Loucy (cell line): ENCODE data around the gene ALKBH5.

ENCODE experiments used
- H2AFZ ChIP-seq: fragments of 200-600 bp; sonication (generic); 2 replicates; pipeline ENCODE4 v1.6.0; 2016; ENCODE audit warnings: antibody characterized with exemption, mild to moderate bottlenecking, low read length, moderate library complexity
- H3F3A ChIP-seq: fragments of 200-600 bp; 2 replicates; pipeline ENCODE4 v1.6.0; 2016; ENCODE audit warnings: antibody characterized with exemption, low read depth, mild to moderate bottlenecking
- H3K27me3 ChIP-seq: fragments of 200-600 bp; sonication (generic); 2 replicates; pipeline ENCODE4 v1.6.1; 2014; ENCODE audit warnings: low read length, mild to moderate bottlenecking; ENCODE audit not compliant: insufficient read depth, poor library complexity, severe bottlenecking
- H3K36me3 ChIP-seq: fragments of 200-600 bp; sonication (generic); 2 replicates; pipeline ENCODE4 v1.6.1; 2016; ENCODE audit warnings: low read length; ENCODE audit not compliant: insufficient read depth
- H3K4me1 ChIP-seq: fragments of 200-600 bp; sonication (generic); 2 replicates; pipeline ENCODE4 v1.5.1; 2014; ENCODE audit warnings: low read length, mild to moderate bottlenecking; ENCODE audit not compliant: insufficient read depth, poor library complexity, severe bottlenecking
- H3K4me2 ChIP-seq: fragments of 200-600 bp; sonication (generic); 2 replicates; pipeline ENCODE4 v1.6.0; 2014; ENCODE audit warnings: antibody characterized with exemption, low read length, low read depth, mild to moderate bottlenecking; ENCODE audit not compliant: poor library complexity, severe bottlenecking
- H3K4me3 ChIP-seq: fragments of 200-600 bp; sonication (generic); 2 replicates; pipeline ENCODE4 v1.5.1; 2014; ENCODE audit warnings: low read length, mild to moderate bottlenecking, mixed read lengths; ENCODE audit not compliant: poor library complexity, severe bottlenecking
- H3K79me2 ChIP-seq: fragments of 200-600 bp; sonication (generic); 2 replicates; pipeline ENCODE4 v1.6.1; 2014; ENCODE audit warnings: low read length; ENCODE audit not compliant: insufficient read depth
- H3K9ac ChIP-seq: fragments of 200-600 bp; sonication (generic); 2 replicates; pipeline ENCODE4 v1.6.0; 2014; ENCODE audit warnings: mild to moderate bottlenecking, low read depth, low read length, moderate library complexity; ENCODE audit not compliant: poor library complexity, severe bottlenecking
- H3K9me2 ChIP-seq: fragments of 200-600 bp; sonication (generic); replicated peaks from 2 replicates; pipeline ENCODE4 v1.6.1; 2016; ENCODE audit warnings: low read depth, low read length, mixed read lengths
- H3K9me3 ChIP-seq: fragments of 200-600 bp; sonication (generic); 2 replicates; pipeline ENCODE4 v1.6.1; 2014; ENCODE audit warnings: mild to moderate bottlenecking, antibody characterized with exemption, low read length, low read depth; ENCODE audit not compliant: insufficient read depth
- H4K20me1 ChIP-seq: fragments of 200-600 bp; sonication (generic); 2 replicates; pipeline ENCODE4 v1.6.0; 2014; ENCODE audit warnings: antibody characterized with exemption, low read length, mild to moderate bottlenecking; ENCODE audit not compliant: insufficient read depth, poor library complexity, severe bottlenecking
- CTCF ChIP-seq: fragments of 200-600 bp; sonication (generic); conservative IDR thresholded peaks from 2 replicates; pipeline ENCODE4 v1.5.1; 2014; ENCODE audit warnings: mild to moderate bottlenecking, antibody characterized with exemption, low read length
- EZH2phosphoT487 ChIP-seq: fragments of 200-600 bp; IDR thresholded peaks from 2 replicates; pipeline ENCODE4 v1.6.1; 2018; ENCODE audit warnings: antibody characterized with exemption, mild to moderate bottlenecking, moderate library complexity, borderline replicate concordance

The ALKBH5 gene

GRCh38 chr17:18250708-18251107 lies 67.1 kb downstream of the ALKBH5 start:
- H3K79me2 ChIP-seq, result peaks cover 1% of the 10 kb centered on the region; the same call in 1 of the 2 replicates
- no peaks in the 10 kb centered on the region for H3F3A ChIP-seq
- H3K9ac ChIP-seq, result no peak overlapping the region
- no peaks in the 10 kb centered on the region for H3K27me3 ChIP-seq
- no peak for TF ChIP-seq CTCF
- no peak for TF ChIP-seq EZH2phosphoT487
- no peak overlapping the region for H3K4me3 ChIP-seq
- peaks cover 73% of the 10 kb centered on the region; the same call in 1 of the 2 replicates for H3K36me3 ChIP-seq
- no peaks in the 10 kb centered on the region for H3K9me2 ChIP-seq
- H4K20me1 ChIP-seq, result peaks cover 7% of the 10 kb centered on the region
- H3K9me3 ChIP-seq, result no peaks in the 10 kb centered on the region
- no peaks in the 10 kb centered on the region for H3K4me1 ChIP-seq
- H3K4me2 ChIP-seq, result no peak overlapping the region
- no peak overlapping the region for H2AFZ ChIP-seq

GRCh38 chr17:18251204-18251603 lies 67.6 kb downstream of the ALKBH5 start:
- no peaks in the 10 kb centered on the region for H3K27me3 ChIP-seq
- H3K9me2 ChIP-seq, result no peaks in the 10 kb centered on the region
- peaks cover 6% of the 10 kb centered on the region for H3K79me2 ChIP-seq
- no peak for TF ChIP-seq EZH2phosphoT487
- H3K9me3 ChIP-seq, result no peaks in the 10 kb centered on the region
- H3K9ac ChIP-seq, result no peak overlapping the region
- H3K4me2 ChIP-seq, result no peak overlapping the region
- H3K4me1 ChIP-seq, result no peaks in the 10 kb centered on the region
- H3K4me3 ChIP-seq, result no peak overlapping the region
- H4K20me1 ChIP-seq, result peaks cover 8% of the 10 kb centered on the region
- H3F3A ChIP-seq, result no peaks in the 10 kb centered on the region
- peaks cover 68% of the 10 kb centered on the region; the same call in 1 of the 2 replicates for H3K36me3 ChIP-seq
- no peak overlapping the region for H2AFZ ChIP-seq

GRCh38 chr17:18252160-18252559 lies 68.5 kb downstream of the ALKBH5 start:
- Histone ChIP-seq H3K36me3 (peaks cover 62% of the 10 kb centered on the region; the same call in 1 of the 2 replicates), H3K4me2 (no peak overlapping the region), H3K27me3 (no peaks in the 10 kb centered on the region), H3K79me2 (peaks cover 16% of the 10 kb centered on the region), H3K9ac (no peak overlapping the region), H3K4me1 (peaks cover 6% of the 10 kb centered on the region), H3K9me2 (no peaks in the 10 kb centered on the region), H2AFZ (no peak overlapping the region), H3F3A (no peaks in the 10 kb centered on the region), H3K9me3 (no peaks in the 10 kb centered on the region), H3K4me3 (no peak overlapping the region), H4K20me1 (peaks cover 18% of the 10 kb centered on the region)
- TF ChIP-seq EZH2phosphoT487, result no peak
- TF ChIP-seq CTCF, result no peak

- H4K20me1 ChIP-seq, result peaks cover 25% of the 10 kb centered on the region
- no peak overlapping the region for H3K9ac ChIP-seq
- no peaks in the 10 kb centered on the region for H3K27me3 ChIP-seq
- peaks cover 55% of the 10 kb centered on the region; the same call in 1 of the 2 replicates for H3K36me3 ChIP-seq
- H2AFZ ChIP-seq, result no peak overlapping the region
- H3K4me3 ChIP-seq, result no peak overlapping the region
- H3K9me2 ChIP-seq, result no peaks in the 10 kb centered on the region
- no peak for TF ChIP-seq CTCF
- no peak for TF ChIP-seq EZH2phosphoT487
- peaks cover 10% of the 10 kb centered on the region for H3K4me1 ChIP-seq
- no peak overlapping the region for H3K4me2 ChIP-seq
- H3F3A ChIP-seq, result no peaks in the 10 kb centered on the region
- peaks cover 28% of the 10 kb centered on the region for H3K79me2 ChIP-seq
- H3K9me3 ChIP-seq, result no peaks in the 10 kb centered on the region
Measured at GRCh38 chr17:18253187-18253884, 69.7 kb downstream of the ALKBH5 start.
